NCI-H1930 (cell line): ENCODE data around the gene RLN3.
"Not testable (repeated sequence)": the region's sequence is repeated elsewhere in the genome, so short reads cannot be mapped to it uniquely, and the experiment has no call there.

Experiments
- DNase-seq, 2 experiments: peaks; one replicate each; lab custom pipeline; 2025; lab: John Stamatoyannopoulos, UW

RLN3 gene

GRCh38 chr19:14021474-14021873 is 6.5 kb upstream of the RLN3 start:
- DNase-seq, result no peak

DNA sequence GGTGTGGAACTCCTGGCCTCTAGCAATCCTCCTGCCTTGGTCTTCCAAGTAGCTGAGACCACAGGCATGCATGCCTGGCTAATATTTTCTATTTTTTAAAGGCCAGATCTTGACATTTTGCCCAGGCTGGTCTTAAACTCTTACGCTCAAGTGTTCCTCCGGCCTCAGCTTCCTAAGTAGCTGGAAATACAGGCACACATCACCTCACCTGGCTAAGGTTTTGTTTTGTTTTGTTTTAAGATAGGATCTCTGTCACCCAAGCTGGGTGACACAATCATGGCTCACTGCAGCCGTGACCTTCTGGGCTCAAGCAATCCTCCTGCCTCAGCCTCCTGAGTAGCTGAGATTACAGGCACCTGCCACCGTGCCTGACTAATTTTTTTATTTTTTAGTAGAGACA is 5.5 kb upstream of the RLN3 start:
- no peak for DNase-seq

DNA sequence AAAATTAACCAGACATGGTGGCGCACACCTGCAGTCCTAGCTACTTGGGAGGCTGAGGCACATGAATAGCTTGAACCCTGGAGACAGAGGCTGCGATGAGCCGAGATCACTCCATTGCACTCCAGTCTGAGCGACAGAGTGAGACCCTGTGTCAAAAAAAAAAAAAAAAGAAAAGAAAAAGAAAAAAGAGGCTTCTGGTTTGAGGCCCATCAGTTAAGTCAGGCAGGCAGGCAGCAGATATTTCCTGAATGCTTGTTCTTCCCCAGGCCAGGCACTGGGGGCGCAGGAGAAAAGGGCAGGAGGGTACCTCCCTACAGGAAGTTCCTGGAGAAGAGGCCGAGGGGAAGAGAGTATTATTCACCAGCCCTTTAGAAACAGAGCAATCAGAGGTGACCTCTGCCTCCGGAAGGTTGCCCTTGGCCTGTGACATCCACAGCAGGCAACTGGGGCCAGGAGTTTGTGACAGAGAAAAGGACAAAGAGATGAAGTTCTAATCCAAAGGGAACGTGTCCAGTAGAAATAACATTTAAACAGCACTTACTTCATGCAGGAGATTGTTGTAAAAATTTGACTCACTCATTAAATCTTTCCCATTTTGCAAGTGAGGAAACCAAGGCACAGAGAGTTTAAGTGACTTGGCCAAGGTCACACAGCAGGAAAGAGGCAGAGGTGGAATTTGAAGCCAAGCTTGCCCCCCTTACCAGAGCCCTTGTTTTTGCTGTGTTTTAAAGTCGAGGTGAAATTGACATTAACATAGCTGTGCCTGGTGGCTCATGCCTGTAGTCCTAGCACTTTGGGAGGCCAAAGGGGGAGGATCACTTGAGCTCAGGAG is 4.3 kb upstream of the RLN3 start:
- DNase-seq, result no peak

DNA sequence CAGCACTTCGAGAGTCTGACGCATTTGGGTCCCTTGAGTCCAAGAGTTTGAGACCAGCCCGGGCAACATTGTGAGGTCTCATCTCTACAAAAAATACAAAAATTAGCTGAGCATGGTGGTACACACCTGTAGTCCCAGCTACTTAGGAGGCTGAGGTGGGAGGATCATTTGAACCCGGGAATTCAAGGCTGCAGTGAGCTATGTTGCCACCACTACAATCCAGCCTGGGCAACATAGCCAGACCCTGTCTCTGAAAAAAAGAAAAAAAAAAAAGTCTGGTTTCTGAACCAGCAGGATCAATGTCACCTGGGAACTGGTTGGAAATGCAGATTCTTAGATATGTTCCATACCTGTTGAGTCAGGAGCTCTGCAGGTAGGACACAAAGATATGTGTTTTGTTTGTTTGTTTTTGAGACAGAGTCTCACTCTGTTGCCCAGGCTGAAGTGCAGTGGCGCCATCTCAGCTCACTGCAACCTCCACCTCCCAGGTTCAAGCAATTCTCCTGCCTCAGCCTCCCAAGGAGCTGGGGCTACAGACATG is 1.2 kb upstream of the RLN3 start:
- not testable (repeated sequence) for DNase-seq

- DNase-seq, result no peak
Observed at GRCh38 chr19:14028901-14029300, 953 bp downstream of the RLN3 start.

DNA sequence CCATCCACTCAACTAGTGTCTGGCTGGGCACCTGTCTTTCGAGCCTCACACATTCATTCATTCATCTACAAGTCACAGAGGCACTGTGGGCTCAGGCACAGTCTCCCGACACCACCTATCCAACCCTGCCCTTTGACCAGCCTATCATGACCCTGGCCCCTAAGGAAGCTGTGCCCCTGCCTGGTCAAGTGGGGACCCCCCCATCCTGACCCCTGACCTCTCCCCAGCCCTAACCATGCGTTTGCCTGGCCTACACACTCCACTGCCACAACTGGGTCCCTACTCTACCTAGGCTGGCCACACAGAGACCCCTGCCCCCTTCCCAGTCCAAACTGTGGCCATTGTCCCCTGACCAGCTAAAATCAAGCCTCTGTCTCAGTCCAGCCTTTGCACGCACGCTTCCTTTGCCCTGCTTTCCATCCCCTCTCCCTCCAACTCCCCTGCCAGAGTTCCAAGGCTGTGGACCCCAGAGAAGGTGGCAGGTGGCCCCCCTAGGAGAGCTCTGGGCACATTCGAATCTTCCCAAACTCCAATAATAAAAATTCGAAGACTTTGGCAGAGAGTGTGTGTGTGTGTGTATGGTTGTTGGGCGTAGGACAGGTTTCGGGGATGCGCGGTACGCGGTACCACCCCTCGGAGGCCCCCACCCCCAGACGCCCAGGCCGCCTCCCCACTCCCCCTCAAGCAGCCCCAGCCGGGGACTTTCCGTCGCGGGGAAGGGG is 3.2 kb downstream of the RLN3 start:
- no peak for DNase-seq

DNA sequence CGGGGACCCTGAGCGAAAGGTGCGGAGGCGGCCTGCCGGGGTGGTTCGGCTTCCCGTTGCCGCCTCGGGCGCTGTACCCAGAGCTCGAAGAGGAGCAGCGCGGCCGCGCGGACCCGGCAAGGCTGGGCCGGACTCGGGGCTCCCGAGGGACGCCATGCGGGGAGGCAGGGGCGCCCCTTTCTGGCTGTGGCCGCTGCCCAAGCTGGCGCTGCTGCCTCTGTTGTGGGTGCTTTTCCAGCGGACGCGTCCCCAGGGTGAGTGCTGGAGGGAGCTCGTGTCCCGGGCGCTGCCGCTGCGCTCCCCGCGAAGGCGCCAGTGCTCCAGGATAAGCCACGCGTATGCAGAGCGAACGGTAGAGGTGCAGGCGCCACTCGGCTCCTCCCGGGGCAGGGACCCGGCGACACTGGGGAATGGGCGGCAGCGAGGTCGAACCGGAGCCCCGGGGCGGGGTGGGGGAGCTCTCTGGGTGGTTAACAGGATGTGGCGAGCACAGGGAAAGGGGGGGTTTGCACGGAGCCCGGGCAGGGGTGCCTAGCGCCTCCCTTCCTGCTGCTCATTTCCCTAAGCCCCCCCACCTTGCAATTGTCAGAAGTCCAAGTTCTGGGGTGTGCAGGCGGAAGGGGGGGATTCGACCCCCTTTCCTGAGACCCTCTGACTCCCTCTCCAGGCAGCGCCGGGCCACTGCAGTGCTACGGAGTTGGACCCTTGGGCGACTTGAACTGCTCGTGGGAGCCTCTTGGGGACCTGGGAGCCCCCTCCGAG is 4.0 kb downstream of the RLN3 start, which contains the start of gene IL27RA:
IL27RA (plus strand) TSS at position 44 of the 762 bp plus-strand sequence; CDS start at position 155, 111 bp downstream.
- DNase-seq, result peak; percentile 13 to 57

GRCh38 chr19:14033946-14034345 is 6.0 kb downstream of the RLN3 start:
- no peak for DNase-seq

DNA sequence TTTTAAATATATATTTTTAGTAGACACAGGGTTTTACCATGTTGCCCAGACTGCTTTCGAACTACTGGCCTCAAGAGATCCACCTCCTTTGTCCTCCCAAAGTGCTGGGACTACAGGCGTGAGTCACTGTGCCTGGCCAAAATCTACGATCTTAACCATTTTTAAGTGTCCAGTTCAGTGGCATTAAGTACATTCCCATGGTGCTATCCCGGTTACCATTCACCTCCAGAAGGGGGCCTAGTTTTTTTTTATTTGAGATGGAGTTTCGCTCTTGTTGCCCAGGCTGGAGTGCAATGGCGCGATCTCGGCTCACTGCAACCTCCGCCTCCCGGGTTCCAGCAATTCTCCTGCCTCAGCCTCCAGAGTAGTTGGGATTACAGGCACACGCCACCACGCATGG is 7.2 kb downstream of the RLN3 start:
- DNase-seq, result not testable (repeated sequence)

GRCh38 chr19:14035706-14036105 is 7.8 kb downstream of the RLN3 start:
- no peak for DNase-seq

GRCh38 chr19:14039181-14039580 is 11.2 kb downstream of the RLN3 start:
- DNase-seq, result no peak

DNA sequence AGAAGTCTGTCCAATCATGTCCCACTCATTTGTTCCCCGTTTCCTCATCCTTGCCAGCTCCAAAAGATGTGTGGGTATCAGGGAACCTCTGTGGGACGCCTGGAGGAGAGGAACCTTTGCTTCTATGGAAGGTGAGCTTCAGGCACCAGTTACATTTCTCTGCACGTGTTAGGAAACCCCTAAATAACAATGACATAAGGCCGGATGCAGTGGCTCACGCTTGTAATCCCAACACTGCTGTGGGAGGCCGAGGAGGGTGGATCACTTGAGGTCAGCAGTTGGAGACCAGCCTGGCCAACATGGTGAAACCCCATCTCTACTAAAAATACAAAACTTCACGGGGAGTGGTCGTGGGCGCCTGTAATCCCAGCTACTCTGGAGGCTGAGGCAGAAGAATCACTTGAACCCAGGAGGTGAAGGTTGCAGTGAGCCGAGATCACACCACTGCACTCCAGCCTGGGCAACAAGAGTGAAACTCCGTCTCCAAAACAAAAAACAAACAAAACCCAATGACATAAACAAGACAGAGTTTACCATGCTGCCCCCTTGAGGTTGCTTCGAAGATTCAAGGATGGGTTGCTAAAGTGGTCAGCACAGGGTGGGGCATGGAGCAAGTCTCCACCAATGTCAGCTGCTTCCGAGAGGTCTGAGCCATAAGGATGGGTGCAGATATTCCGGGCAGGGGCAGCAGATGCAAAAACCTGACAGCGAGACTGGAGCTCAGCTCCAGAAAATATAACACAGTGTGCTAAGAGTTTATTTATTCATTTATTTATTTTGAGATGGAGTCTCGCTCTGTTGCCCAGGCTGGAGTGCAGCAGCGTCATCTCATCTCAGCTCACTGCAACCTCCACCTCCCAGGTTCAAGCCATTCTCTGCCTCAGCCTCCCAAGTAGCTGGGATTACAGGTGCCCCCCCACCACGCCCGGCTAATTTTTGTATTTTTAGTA is 15.0 kb downstream of the RLN3 start:
- DNase-seq, result not testable (repeated sequence)

DNA sequence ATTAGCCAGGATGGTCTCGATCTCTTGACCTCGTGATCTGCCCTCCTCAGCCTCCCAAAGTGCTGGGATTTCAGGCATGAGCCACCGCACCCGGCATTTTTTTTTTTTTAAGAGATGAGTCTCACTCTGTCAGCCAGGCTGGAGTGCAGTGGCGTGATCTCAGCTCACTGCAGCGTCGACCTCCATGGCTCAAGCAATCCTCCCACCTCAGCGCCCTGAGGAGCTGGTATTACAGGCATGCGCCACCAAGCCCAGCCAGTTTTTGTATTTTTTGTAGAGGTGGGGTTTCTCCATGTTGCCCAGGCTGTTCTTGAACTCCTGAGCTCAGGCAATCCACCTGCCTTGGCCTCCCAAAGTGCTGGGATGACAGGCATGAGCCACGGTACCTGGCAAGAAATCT is 19.9 kb downstream of the RLN3 start:
- not testable (repeated sequence) for DNase-seq

GRCh38 chr19:14048443-14049153 is 20.6 kb downstream of the RLN3 start:
- DNase-seq, result peak in 1 of 2 experiments; percentile 13

- DNase-seq, result no peak
Observed at GRCh38 chr19:14050512-14050911, 22.6 kb downstream of the RLN3 start.

DNA sequence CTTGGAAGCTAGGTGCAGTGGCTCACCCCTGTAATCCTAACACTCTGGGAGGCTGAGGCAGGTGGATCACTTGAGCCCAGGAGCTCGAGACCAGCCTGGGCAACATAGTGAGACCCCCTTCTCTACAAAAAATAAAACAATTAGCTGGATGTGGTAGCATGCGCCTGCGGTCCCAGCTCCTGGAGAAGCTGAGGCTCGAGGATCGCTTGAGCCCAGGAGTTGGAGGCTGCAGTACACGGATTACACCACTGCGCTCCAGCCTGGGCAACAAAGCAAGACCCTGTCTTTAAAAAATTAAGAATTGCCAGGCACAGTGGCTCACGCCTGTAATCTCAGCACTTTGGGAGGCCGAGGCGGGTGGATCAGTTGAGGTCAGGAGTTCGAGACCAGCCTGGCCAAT is 23.0 kb downstream of the RLN3 start:
- DNase-seq, result not testable (repeated sequence)

GRCh38 chr19:14051980-14052379 is 24.0 kb downstream of the RLN3 start:
- DNase-seq, result no peak

- DNase-seq, result no peak
Observed at GRCh38 chr19:14052470-14052869, 24.5 kb downstream of the RLN3 start.

- DNase-seq, result no peak
Observed at GRCh38 chr19:14053032-14053431, 25.1 kb downstream of the RLN3 start.

GRCh38 chr19:14053500-14053899 is 25.6 kb downstream of the RLN3 start:
- no peak for DNase-seq
